Measurements from ENCODE around the gene RIPOR2. TPM values are rescaled to one million over a fixed set of nuclear protein-coding genes. Genes with fewer than 3 reads are reported as not detected.

Gene RIPOR2
- total and polyA plus RNA-seq, 4 donors, result 1.6 to 10.9 (median 3.7) TPM

- DNase-seq (ENCODE audit: low spot score), result peak; percentile 56
- Histone ChIP-seq H3K9me3 (ENCODE audit: control insufficient read depth in 4 of 4, low read length in 3 of 4) (no peaks in the 10 kb centered on the region), H3K4me1 (ENCODE audit: control insufficient read depth in 4 of 4, insufficient read depth in 4 of 4, low read length in 3 of 4) (peaks cover 0 to 3% (median under 1%) of the 10 kb centered on the region in 4 donors), H3K27me3 (ENCODE audit: control insufficient read depth in 4 of 4, insufficient read depth in 4 of 4, low read length in 3 of 4) (no peaks in the 10 kb centered on the region), H3K9ac (ENCODE audit: low read depth in 1 of 2, low read length in 2 of 2) (no peak overlapping the region), H3K27ac (ENCODE audit: low read depth in 1 of 2, low read length in 2 of 2) (no peak overlapping the region), H3K4me3 (ENCODE audit: low read depth in 1 of 3, low read length in 3 of 3) (no peak overlapping the region), H3K36me3 (ENCODE audit: control insufficient read depth in 4 of 4, insufficient read depth in 3 of 4, low read depth in 1 of 4, low read length in 3 of 4) (no peaks in the 10 kb centered on the region)
- 92% methylated on average over 17 of the region's 17 CpGs for WGBS
- TF ChIP-seq RXRA (IDR thresholded peaks at IDR 0.05) (no peak), JUND (IDR thresholded peaks at IDR 0.05) (no peak), ATF3 (IDR thresholded peaks at IDR 0.05) (no peak), EGR1 (IDR thresholded peaks at IDR 0.05; ENCODE audit: low read depth in 2 of 2) (no peak), HNF4A (conservative IDR thresholded peaks at IDR 0.05) (no peak), HNF4G (IDR thresholded peaks at IDR 0.05) (no peak), REST (IDR thresholded peaks at IDR 0.05) (no peak), FOXA1 (IDR thresholded peaks at IDR 0.05) (no peak), FOXA2 (IDR thresholded peaks at IDR 0.05) (no peak), GABPA (IDR thresholded peaks at IDR 0.05 in 1 of 2, conservative IDR thresholded peaks at IDR 0.05 in 1 of 2) (no peak), RAD21 (IDR thresholded peaks at IDR 0.05) (no peak)
- TF ChIP-seq, protein P1, sequence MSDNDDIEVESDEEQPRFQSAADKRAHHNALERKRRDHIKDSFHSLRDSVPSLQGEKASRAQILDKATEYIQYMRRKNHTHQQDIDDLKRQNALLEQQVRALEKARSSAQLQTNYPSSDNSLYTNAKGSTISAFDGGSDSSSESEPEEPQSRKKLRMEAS (IDR thresholded peaks at IDR 0.05), result no peak
- TF ChIP-seq, protein P2, sequence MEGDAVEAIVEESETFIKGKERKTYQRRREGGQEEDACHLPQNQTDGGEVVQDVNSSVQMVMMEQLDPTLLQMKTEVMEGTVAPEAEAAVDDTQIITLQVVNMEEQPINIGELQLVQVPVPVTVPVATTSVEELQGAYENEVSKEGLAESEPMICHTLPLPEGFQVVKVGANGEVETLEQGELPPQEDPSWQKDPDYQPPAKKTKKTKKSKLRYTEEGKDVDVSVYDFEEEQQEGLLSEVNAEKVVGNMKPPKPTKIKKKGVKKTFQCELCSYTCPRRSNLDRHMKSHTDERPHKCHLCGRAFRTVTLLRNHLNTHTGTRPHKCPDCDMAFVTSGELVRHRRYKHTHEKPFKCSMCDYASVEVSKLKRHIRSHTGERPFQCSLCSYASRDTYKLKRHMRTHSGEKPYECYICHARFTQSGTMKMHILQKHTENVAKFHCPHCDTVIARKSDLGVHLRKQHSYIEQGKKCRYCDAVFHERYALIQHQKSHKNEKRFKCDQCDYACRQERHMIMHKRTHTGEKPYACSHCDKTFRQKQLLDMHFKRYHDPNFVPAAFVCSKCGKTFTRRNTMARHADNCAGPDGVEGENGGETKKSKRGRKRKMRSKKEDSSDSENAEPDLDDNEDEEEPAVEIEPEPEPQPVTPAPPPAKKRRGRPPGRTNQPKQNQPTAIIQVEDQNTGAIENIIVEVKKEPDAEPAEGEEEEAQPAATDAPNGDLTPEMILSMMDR (IDR thresholded peaks at IDR 0.05; ENCODE audit: low read depth, low read length, missing input control), result no peak
Measured at GRCh38 chr6:24761193-24761835, 174.4 kb downstream of the RIPOR2 start.

- WGBS, result 96% methylated on average over 5 of the region's 5 CpGs
- Histone ChIP-seq H3K9ac (ENCODE audit: low read depth in 1 of 2, low read length in 2 of 2) (no peak overlapping the region), H3K9me3 (ENCODE audit: control insufficient read depth in 4 of 4, low read length in 3 of 4) (no peaks in the 10 kb centered on the region), H3K4me3 (ENCODE audit: low read depth in 1 of 3, low read length in 3 of 3) (no peak overlapping the region), H3K27me3 (ENCODE audit: control insufficient read depth in 4 of 4, insufficient read depth in 4 of 4, low read length in 3 of 4) (no peaks in the 10 kb centered on the region), H3K4me1 (ENCODE audit: control insufficient read depth in 4 of 4, insufficient read depth in 4 of 4, low read length in 3 of 4) (peaks cover 0 to 3% (median 0%) of the 10 kb centered on the region in 4 donors), H3K36me3 (ENCODE audit: control insufficient read depth in 4 of 4, insufficient read depth in 3 of 4, low read depth in 1 of 4, low read length in 3 of 4) (no peaks in the 10 kb centered on the region), H3K27ac (ENCODE audit: low read depth in 1 of 2, low read length in 2 of 2) (no peak overlapping the region)
- no peak for DNase-seq (ENCODE audit: low spot score)
- TF ChIP-seq EGR1 (IDR thresholded peaks at IDR 0.05; ENCODE audit: low read depth in 2 of 2), result no peak
- no peak for TF ChIP-seq NR2F2 (IDR thresholded peaks at IDR 0.05)
- no peak for TF ChIP-seq RXRA (IDR thresholded peaks at IDR 0.05)
- no peak for TF ChIP-seq HNF4A (conservative IDR thresholded peaks at IDR 0.05)
Measured at GRCh38 chr6:24760210-24760609, 175.6 kb downstream of the RIPOR2 start.

All from liver (tissue), 9 donors.